DMS114 treated with DMSO at 0.1 percent for 48 hours (cell line): ENCODE measurements around the gene PDGFRA.
"Not testable (repeated sequence)": the region's sequence is repeated elsewhere in the genome, so short reads cannot be mapped to it uniquely, and the experiment has no call there.

Experiments
- DNase-seq: peaks from one replicate; lab custom pipeline; 2025; ENCODE audit not compliant: unreplicated experiment; lab: John Stamatoyannopoulos, UW

Gene PDGFRA

DNA sequence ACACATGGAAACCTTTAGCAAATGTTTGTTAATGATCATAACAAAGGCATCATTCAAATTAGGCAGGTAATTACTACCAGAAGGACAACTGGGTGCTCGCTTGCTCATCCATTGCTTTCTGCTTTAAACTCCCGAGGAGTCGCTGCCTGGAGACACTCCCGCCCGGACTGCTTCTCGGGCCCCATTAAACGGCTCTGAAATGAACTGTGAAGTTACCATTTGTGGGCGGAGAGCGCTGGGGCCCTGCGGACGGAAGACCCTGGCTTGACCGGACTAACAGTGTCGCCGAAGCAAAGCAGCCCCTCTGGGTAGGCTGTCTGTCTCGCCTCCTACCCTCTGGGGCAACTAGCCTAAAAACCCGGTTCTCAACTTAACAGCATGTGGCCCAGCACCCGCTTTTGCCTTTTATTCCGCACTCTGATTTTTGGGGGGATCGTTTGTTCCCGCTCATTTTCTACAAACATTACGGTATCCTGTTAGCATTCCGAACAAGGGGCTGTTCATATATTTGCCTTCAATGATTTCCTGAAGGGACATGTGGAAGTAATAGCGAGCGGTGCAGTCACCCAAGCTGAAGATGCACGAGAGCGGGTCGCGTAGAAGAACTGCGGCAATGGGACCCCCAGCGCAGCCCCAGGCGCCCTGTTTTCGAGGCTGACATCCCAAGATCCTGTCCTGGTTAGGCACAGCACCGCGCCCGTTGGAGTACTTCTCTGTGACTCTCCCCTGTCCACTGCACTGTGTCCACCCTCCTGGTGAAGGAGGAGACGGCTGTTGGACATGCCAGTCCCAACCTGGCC, 1.6 kb upstream of the PDGFRA start:
- DNase-seq: no peak

- DNase-seq: no peak
Measured at GRCh38 chr4:54228056-54228527, 1.0 kb upstream of the PDGFRA start.

GRCh38 chr4:54228546-54228945, 547 bp upstream of the PDGFRA start:
- no peak for DNase-seq

- DNase-seq: no peak
Measured at GRCh38 chr4:54229631-54230483, 764 bp downstream of the PDGFRA start.

- DNase-seq: no peak
Measured at GRCh38 chr4:54230484-54231418, 1.7 kb downstream of the PDGFRA start.

DNA sequence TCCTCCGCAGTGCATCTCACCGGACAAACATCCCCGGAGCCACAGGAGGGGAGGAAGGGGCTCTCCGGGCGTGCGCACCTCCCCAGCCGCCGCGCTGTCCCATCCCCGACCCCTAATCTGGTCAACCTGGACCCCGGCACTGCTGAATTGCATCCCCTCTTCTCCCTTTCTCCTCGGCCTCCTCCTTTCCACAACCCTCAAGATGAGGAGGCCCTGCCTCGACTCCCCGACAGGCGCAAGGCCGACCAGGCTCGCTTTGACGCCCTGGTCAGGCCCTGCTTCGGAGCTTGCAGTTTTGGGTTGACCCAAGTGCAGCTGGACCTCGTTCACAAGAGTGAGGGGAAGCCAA, 2.3 kb downstream of the PDGFRA start:
- no peak for DNase-seq

- no peak for DNase-seq
Measured at GRCh38 chr4:54231768-54232688, 2.9 kb downstream of the PDGFRA start.

DNA sequence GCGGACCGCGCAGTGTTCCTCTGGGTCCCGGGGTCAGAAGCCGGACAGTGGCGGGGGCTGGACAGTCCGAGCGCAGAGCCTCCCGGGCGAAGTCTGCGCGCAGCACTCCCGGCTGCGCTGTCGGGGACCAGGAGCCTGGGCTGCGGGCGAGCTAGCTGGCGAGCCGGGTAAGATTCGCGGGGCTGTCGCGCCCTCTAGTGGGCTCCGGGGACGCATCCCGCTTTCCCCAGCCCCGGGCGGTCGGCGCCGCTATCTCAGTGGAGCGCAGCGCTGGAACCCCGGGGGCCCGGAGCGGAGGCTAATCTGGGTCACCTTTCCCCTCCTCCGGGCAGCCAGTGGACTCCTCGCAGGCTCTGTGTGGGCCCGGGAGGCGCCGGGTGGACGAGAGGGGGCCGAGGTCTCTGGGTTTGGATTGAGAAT, 4.2 kb downstream of the PDGFRA start:
- DNase-seq: peak; percentile 34

- peak; percentile 49 for DNase-seq
Measured at GRCh38 chr4:54233697-54234496, 4.8 kb downstream of the PDGFRA start.

GRCh38 chr4:54234497-54235205, 5.6 kb downstream of the PDGFRA start:
- DNase-seq: no peak

DNA sequence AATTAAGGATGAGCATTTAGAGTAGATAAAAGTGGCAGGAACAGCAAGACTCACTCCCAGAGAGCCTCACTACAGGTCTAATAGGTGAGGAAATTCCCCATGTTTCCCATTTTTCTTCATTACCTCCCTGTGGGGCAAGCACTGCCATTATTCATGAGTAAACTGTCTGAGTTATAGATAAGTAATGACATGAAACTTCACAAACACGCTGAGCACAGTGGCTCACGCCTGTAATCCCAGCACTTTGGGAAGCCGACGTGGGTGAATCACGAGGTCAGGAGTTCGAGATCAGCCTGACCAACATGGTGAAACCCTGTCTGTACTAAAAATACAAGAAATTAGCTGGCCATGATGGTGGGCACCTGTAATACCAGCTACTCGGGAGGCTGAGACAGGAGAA, 7.2 kb downstream of the PDGFRA start:
- not testable (repeated sequence) for DNase-seq

DNA sequence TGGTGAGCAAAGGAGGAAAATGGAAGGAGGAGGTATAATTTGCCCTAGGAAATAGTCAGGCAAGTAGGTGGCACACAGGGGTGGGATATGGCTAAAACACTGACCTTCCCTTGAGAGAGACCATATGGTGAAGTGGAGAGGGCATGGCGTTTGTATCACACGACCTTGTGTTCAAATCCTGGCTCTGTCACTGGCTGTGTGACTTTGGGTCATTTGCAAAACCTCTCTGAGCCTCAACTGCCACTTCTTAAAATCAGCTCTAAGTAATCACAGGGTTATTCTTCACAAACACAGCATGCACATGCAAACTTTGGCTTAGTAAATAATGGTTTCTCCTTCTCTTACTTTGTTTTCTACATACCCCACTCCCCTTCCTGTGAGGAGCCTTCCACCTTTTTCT, 8.7 kb downstream of the PDGFRA start:
- DNase-seq: no peak

DNA sequence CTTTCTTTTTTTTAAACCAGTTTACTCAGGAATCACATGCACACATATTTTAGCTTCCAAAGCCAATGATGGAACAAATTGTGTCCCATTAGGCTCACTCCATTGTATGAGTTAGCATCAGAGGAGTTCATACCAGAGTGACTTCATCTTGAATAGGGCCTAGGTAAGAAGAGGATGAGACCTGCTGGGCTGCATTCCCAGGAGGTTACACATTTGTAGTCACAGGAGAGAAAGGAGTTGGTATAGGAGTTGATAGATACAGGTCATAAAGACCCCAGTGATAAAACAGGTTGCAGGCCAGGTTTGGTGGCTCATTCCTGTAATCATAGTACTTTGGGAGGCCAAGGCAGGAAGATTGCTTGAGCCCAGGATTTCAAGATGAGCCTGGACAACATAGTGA, 9.3 kb downstream of the PDGFRA start:
- DNase-seq: no peak

GRCh38 chr4:54241268-54241823, 12.3 kb downstream of the PDGFRA start:
- not testable (repeated sequence) for DNase-seq

DNA sequence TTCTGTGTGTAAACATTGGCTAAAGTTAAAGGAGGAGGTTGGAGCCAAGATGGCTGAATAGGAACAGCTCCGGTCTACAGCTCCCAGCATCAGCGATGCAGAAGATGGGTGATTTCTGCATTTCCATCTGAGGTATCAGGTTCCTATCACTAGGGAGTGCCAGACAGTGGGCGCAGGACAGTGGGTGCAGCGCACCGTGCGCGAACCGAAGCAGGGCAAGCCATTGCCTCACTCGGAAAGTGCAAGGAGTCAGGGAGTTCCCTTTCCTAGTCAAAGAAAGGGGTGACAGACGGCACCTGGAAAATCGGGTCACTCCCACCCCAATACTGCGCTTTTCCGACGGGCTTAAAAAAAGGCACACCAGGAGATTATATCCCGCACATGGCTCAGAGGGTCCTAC, 14.4 kb downstream of the PDGFRA start:
- DNase-seq: not testable (repeated sequence)

- DNase-seq: not testable (repeated sequence)
Measured at GRCh38 chr4:54252312-54252711, 23.2 kb downstream of the PDGFRA start.

DNA sequence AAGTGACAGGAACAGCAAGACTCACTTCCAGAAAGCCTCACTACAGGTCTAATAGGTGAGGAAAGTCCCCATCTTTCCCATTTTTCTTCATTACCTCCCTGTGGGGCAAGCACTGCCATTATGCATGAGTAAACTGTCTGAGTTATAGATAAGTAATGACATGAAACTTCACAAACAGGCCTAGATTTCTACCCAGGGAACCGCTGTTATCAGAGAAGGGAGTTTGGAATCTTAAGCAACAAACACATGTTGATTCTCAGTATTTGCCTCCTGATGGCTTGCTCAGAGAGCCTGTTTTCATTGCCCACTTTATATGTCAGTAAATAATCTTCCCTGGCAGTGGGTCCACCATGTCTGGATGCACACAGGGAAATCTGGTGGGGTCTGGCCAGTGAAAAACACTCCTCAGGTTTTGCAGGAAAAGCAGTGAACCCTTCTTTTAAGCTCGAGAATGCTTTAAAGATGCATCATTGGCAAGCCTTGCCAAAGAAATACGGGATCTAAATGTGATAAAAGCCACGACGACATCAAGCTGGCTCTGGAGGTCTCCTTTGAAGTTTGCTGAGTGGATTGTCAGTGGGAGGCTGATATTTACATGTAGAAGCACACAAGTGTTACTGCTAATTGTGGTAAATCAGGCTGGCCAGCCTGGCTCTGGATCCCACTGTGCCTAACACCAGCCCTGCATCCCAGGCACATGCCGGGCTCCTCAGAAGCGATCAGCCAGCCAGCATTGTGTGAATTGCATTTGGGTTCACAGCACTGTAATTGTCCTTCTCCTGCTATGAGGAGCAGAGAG, 25.2 kb downstream of the PDGFRA start:
- DNase-seq: no peak

GRCh38 chr4:54254915-54255246, 25.8 kb downstream of the PDGFRA start:
- no peak for DNase-seq
